ENCODE results near the gene GASK1A.
"Not testable (repeated sequence)": the region's sequence is repeated elsewhere in the genome, so short reads cannot be mapped to it uniquely, and the experiment has no call there.

The GASK1A gene

GRCh38 chr3:42970557-42970956 is 8.6 kb upstream of the GASK1A start:
- no peak overlapping the region for H3K4me3 Mint-ChIP-seq
- no peaks in the 10 kb centered on the region for H3K4me1 Mint-ChIP-seq
- H3K27me3 Mint-ChIP-seq: peaks cover 3% of the 10 kb centered on the region
- H3K36me3 Mint-ChIP-seq: peaks cover 8% of the 10 kb centered on the region
- H3K9me3 Mint-ChIP-seq: peaks cover 9% of the 10 kb centered on the region
- DNase-seq (ENCODE audit: low spot score in 2 of 2) (no peak), ATAC-seq (ENCODE audit: low read depth) (no peak)
- H3K27ac Mint-ChIP-seq: no peak overlapping the region

GRCh38 chr3:42970976-42971772 is 7.9 kb upstream of the GASK1A start:
- DNase-seq (ENCODE audit: low spot score in 2 of 2) (no peak), ATAC-seq (ENCODE audit: low read depth) (no peak)
- Mint-ChIP-seq H3K27me3 (peaks cover 6% of the 10 kb centered on the region), H3K27ac (no peak overlapping the region), H3K9me3 (peaks cover 13% of the 10 kb centered on the region), H3K4me3 (no peak overlapping the region), H3K36me3 (peaks cover 8% of the 10 kb centered on the region), H3K4me1 (no peaks in the 10 kb centered on the region)

- not testable (repeated sequence) for H3K27ac Mint-ChIP-seq; DNase-seq (ENCODE audit: low spot score in 2 of 2); ATAC-seq (ENCODE audit: low read depth); H3K36me3 Mint-ChIP-seq; H3K4me3 Mint-ChIP-seq; H3K4me1 Mint-ChIP-seq
- Mint-ChIP-seq H3K9me3 (peaks cover 15% of the 10 kb centered on the region), H3K27me3 (peaks cover 12% of the 10 kb centered on the region)
These were observed 4.2 kb upstream of the GASK1A start for GRCh38 chr3:42974906-42975305.

- DNase-seq (ENCODE audit: low spot score in 2 of 2) (no peak), ATAC-seq (ENCODE audit: low read depth) (no peak)
- Mint-ChIP-seq H3K4me1 (peaks cover 4% of the 10 kb centered on the region), H3K27ac (no peak overlapping the region), H3K27me3 (peaks cover 12% of the 10 kb centered on the region), H3K9me3 (peaks cover 15% of the 10 kb centered on the region), H3K36me3 (peaks cover 10% of the 10 kb centered on the region), H3K4me3 (no peak overlapping the region)
These were observed 3.7 kb upstream of the GASK1A start for GRCh38 chr3:42975456-42975855.

GRCh38 chr3:42975955-42976354 is 3.2 kb upstream of the GASK1A start:
- peaks cover 4% of the 10 kb centered on the region for H3K4me1 Mint-ChIP-seq
- ATAC-seq (ENCODE audit: low read depth) (no peak), DNase-seq (ENCODE audit: low spot score in 2 of 2) (no peak)
- H3K9me3 Mint-ChIP-seq: peaks cover 15% of the 10 kb centered on the region
- no peak overlapping the region for H3K27ac Mint-ChIP-seq
- H3K36me3 Mint-ChIP-seq: peaks cover 10% of the 10 kb centered on the region
- no peak overlapping the region for H3K4me3 Mint-ChIP-seq
- H3K27me3 Mint-ChIP-seq: peaks cover 11% of the 10 kb centered on the region

- Mint-ChIP-seq H3K27ac (no peak overlapping the region), H3K27me3 (peaks cover 24% of the 10 kb centered on the region), H3K36me3 (peaks cover 2% of the 10 kb centered on the region), H3K4me1 (peaks cover 4% of the 10 kb centered on the region), H3K9me3 (peaks cover 5% of the 10 kb centered on the region), H3K4me3 (peak overlapping the region; percentile 1)
- ATAC-seq (ENCODE audit: low read depth) (no peak), DNase-seq (ENCODE audit: low spot score in 2 of 2) (no peak)
These were observed 1.1 kb downstream of the GASK1A start for GRCh38 chr3:42980209-42980608.

GRCh38 chr3:42980909-42981308 is 1.8 kb downstream of the GASK1A start:
- peaks cover 2% of the 10 kb centered on the region for H3K9me3 Mint-ChIP-seq
- ATAC-seq (ENCODE audit: low read depth) (no peak), DNase-seq (ENCODE audit: low spot score in 2 of 2) (no peak)
- H3K27ac Mint-ChIP-seq: no peak overlapping the region
- no peak overlapping the region for H3K4me3 Mint-ChIP-seq
- H3K4me1 Mint-ChIP-seq: peaks cover 4% of the 10 kb centered on the region
- peaks cover 24% of the 10 kb centered on the region for H3K27me3 Mint-ChIP-seq
- peaks cover 2% of the 10 kb centered on the region for H3K36me3 Mint-ChIP-seq

- ATAC-seq (ENCODE audit: low read depth): no peak
- Mint-ChIP-seq H3K36me3 (no peaks in the 10 kb centered on the region), H3K27ac (no peak overlapping the region), H3K4me1 (peaks cover 4% of the 10 kb centered on the region), H3K9me3 (no peaks in the 10 kb centered on the region), H3K27me3 (peaks cover 20% of the 10 kb centered on the region), H3K4me3 (no peak overlapping the region)
- no peak for DNase-seq (ENCODE audit: low spot score in 2 of 2)
These were observed 3.7 kb downstream of the GASK1A start for GRCh38 chr3:42982645-42983412.

GRCh38 chr3:42983927-42984326 is 4.8 kb downstream of the GASK1A start:
- Mint-ChIP-seq H3K4me3 (no peak overlapping the region), H3K9me3 (no peaks in the 10 kb centered on the region), H3K27me3 (peaks cover 22% of the 10 kb centered on the region), H3K4me1 (peaks cover under 1% of the 10 kb centered on the region), H3K27ac (no peak overlapping the region), H3K36me3 (no peaks in the 10 kb centered on the region)
- DNase-seq (ENCODE audit: low spot score in 2 of 2): no peak
- ATAC-seq (ENCODE audit: low read depth): no peak

GRCh38 chr3:42984701-42985100 is 5.6 kb downstream of the GASK1A start:
- Mint-ChIP-seq H3K9me3 (no peaks in the 10 kb centered on the region), H3K4me1 (no peaks in the 10 kb centered on the region), H3K27ac (no peak overlapping the region), H3K36me3 (no peaks in the 10 kb centered on the region), H3K27me3 (peaks cover 22% of the 10 kb centered on the region), H3K4me3 (no peak overlapping the region)
- no peak for ATAC-seq (ENCODE audit: low read depth)
- no peak for DNase-seq (ENCODE audit: low spot score in 2 of 2)

- Mint-ChIP-seq H3K27ac (no peak overlapping the region), H3K36me3 (no peaks in the 10 kb centered on the region), H3K9me3 (no peaks in the 10 kb centered on the region), H3K4me3 (no peak overlapping the region), H3K4me1 (no peaks in the 10 kb centered on the region), H3K27me3 (peaks cover 17% of the 10 kb centered on the region)
- ATAC-seq (ENCODE audit: low read depth) (no peak), DNase-seq (ENCODE audit: low spot score in 2 of 2) (no peak)
These were observed 9.0 kb downstream of the GASK1A start for GRCh38 chr3:42988097-42988496.

GRCh38 chr3:42988566-42988965 is 9.5 kb downstream of the GASK1A start:
- no peak overlapping the region for H3K27ac Mint-ChIP-seq
- no peaks in the 10 kb centered on the region for H3K9me3 Mint-ChIP-seq
- no peak overlapping the region for H3K4me3 Mint-ChIP-seq
- peaks cover 17% of the 10 kb centered on the region for H3K27me3 Mint-ChIP-seq
- H3K36me3 Mint-ChIP-seq: no peaks in the 10 kb centered on the region
- H3K4me1 Mint-ChIP-seq: no peaks in the 10 kb centered on the region
- DNase-seq (ENCODE audit: low spot score in 2 of 2) (no peak), ATAC-seq (ENCODE audit: low read depth) (no peak)

- no peak overlapping the region for H3K4me3 Mint-ChIP-seq
- H3K4me1 Mint-ChIP-seq: no peaks in the 10 kb centered on the region
- H3K36me3 Mint-ChIP-seq: no peaks in the 10 kb centered on the region
- DNase-seq (ENCODE audit: low spot score in 2 of 2): no peak
- peaks cover 7% of the 10 kb centered on the region for H3K27me3 Mint-ChIP-seq
- ATAC-seq (ENCODE audit: low read depth): no peak
- no peaks in the 10 kb centered on the region for H3K9me3 Mint-ChIP-seq
- H3K27ac Mint-ChIP-seq: no peak overlapping the region
These were observed 12.5 kb downstream of the GASK1A start for GRCh38 chr3:42991341-42992315.

GRCh38 chr3:42994595-42994994 is 15.5 kb downstream of the GASK1A start:
- Mint-ChIP-seq H3K4me1 (no peaks in the 10 kb centered on the region), H3K27me3 (peaks cover 5% of the 10 kb centered on the region), H3K36me3 (no peaks in the 10 kb centered on the region), H3K27ac (no peak overlapping the region), H3K9me3 (no peaks in the 10 kb centered on the region), H3K4me3 (no peak overlapping the region)
- DNase-seq (ENCODE audit: low spot score in 2 of 2) (no peak), ATAC-seq (ENCODE audit: low read depth) (no peak)

All from memory B cell (primary cell).